ENCODE data around the gene LINC00237.

DNA sequence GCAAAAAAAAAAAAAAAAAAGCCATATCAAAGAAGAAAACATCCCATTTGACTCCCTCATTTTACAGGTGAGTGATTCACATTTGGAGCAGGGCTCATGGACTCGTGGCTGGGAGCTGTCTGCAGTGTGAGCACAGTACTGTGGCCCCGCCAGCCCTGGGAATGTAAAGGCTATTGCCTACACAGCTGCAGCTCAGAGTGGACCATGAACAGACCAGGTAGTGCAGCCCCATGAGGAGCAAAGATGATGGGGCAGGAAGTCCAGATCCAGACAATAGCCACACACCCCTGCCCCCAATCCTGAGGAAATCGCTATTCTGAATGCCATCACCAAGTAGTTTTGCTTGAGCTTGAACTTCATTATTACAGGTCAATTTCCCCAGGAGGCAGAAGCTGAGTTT, 55.4 kb downstream of the LINC00237 start:
- TF ChIP-seq, protein P1, sequence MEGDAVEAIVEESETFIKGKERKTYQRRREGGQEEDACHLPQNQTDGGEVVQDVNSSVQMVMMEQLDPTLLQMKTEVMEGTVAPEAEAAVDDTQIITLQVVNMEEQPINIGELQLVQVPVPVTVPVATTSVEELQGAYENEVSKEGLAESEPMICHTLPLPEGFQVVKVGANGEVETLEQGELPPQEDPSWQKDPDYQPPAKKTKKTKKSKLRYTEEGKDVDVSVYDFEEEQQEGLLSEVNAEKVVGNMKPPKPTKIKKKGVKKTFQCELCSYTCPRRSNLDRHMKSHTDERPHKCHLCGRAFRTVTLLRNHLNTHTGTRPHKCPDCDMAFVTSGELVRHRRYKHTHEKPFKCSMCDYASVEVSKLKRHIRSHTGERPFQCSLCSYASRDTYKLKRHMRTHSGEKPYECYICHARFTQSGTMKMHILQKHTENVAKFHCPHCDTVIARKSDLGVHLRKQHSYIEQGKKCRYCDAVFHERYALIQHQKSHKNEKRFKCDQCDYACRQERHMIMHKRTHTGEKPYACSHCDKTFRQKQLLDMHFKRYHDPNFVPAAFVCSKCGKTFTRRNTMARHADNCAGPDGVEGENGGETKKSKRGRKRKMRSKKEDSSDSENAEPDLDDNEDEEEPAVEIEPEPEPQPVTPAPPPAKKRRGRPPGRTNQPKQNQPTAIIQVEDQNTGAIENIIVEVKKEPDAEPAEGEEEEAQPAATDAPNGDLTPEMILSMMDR (IDR thresholded peaks at IDR 0.05), result no peak
- no peak for TF ChIP-seq POLR2A (IDR thresholded peaks at IDR 0.05)

All from thyroid gland (tissue), 4 donors.